ENCODE results near the gene BGN.

DNA sequence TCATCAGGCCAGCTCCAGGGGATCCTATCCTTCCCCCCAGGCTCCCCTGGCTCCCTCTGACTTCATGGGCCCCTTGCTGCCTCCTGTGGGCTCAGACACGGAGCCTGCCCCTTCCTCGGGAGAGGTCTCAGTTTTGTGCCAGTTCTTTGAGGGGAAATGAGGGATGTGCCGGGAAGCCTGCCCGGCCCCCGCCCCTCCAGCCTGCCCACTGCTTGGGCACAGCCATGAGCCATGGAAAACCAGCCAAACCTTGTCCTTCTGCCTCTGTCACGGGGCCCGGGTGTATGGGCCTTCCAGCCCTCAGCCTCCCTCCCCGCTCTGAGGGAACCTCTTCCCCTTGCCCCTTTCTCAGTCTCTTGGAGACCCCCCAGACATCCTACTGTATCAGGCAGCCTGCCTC is 6.8 kb downstream of the BGN start:
- TF ChIP-seq RAD21 (IDR thresholded peaks at IDR 0.05; ENCODE audit: insufficient read depth, low read depth, low read length): no peak
- TF ChIP-seq, protein P1, sequence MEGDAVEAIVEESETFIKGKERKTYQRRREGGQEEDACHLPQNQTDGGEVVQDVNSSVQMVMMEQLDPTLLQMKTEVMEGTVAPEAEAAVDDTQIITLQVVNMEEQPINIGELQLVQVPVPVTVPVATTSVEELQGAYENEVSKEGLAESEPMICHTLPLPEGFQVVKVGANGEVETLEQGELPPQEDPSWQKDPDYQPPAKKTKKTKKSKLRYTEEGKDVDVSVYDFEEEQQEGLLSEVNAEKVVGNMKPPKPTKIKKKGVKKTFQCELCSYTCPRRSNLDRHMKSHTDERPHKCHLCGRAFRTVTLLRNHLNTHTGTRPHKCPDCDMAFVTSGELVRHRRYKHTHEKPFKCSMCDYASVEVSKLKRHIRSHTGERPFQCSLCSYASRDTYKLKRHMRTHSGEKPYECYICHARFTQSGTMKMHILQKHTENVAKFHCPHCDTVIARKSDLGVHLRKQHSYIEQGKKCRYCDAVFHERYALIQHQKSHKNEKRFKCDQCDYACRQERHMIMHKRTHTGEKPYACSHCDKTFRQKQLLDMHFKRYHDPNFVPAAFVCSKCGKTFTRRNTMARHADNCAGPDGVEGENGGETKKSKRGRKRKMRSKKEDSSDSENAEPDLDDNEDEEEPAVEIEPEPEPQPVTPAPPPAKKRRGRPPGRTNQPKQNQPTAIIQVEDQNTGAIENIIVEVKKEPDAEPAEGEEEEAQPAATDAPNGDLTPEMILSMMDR (IDR thresholded peaks at IDR 0.05 in 2 of 3, conservative IDR thresholded peaks at IDR 0.05 in 1 of 3; ENCODE audit: control insufficient read depth in 2 of 3, extremely low read depth in 1 of 3, insufficient read depth in 1 of 3, low read depth in 3 of 3, low read length in 3 of 3): no peak
- no peak for TF ChIP-seq MYC (IDR thresholded peaks at IDR 0.05; ENCODE audit: insufficient read depth, insufficient read length, insufficient replicate concordance, low read length, severe bottlenecking)
- TF ChIP-seq CHD1 (IDR thresholded peaks at IDR 0.05; ENCODE audit: low read depth, low read length): no peak

Measured in GM12878 (cell line).